GM10248 (cell line): ENCODE data around the gene CD151.

Source experiments
- CTCF ChIA-PET: fragments of 300-600 bp; sonication (Branson Sonifier 250); formaldehyde crosslinking; extraction: SDS; loops from one replicate; lab custom pipeline; 2021; ENCODE audit warnings: antibody characterized with exemption; lab: Yijun Ruan, JAX
- POLR2A ChIA-PET: fragments of 350-650 bp; sonication (Branson Sonifier 250); formaldehyde crosslinking; extraction: SDS; loops from one replicate; lab custom pipeline; 2020; ENCODE audit warnings: antibody characterized with exemption; lab: Yijun Ruan, JAX
- DNase-seq: peaks from one replicate; pipeline ENCODE4 v3.0.0; 2012; ENCODE audit errors: extremely low spot score
- TF ChIP-seq, protein P1 (sequence below): IDR thresholded peaks from 2 replicates; pipeline ENCODE4 v1.5.1; 2012; ENCODE audit warnings: mild to moderate bottlenecking, low read depth; ENCODE audit errors: extremely low read depth, missing control alignments, control extremely low read depth

The CD151 gene

DNA sequence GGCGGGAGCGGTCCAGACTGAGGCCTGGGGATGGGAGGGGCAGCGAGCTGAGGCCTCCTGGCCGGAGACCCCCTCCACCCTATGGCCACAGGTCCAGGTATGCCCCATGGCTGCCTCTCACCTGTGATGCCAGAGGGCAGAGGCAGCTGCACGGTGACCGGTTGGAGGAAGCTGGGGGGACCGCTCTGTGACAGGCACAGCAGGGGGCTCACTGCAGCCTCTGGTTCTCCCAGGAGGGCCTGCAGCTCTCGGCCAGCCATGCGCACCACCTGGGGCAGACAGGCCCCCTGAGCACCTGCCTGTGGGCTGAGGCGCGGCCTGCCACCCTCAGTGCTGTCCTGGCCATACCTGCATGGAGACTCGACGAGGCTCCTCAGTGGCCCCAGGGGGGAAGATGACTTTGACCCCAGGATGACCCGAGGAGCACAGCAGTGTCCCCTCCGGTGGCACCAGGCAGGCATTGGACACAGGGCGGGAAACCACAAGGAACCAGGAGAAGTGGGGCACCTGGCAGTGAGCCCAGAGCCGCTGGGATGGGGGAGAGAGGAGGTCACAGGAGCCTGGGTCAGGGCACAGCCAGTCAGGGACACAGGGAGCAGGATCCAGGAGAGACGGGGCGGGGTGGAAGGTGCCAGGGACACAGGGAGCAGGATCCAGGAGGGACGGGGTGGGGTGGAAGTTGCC is 31.5 kb upstream of the CD151 start:
- ChIA-PET POLR2A (no interaction called here), CTCF (interaction anchor here (1.1 to 2.0 kb wide), 2 partner anchors 17 to 247 kb away, joined by 4 to 5 read pairs; partner anchors contain the start of gene PNPLA2)
- TF ChIP-seq, protein P1, sequence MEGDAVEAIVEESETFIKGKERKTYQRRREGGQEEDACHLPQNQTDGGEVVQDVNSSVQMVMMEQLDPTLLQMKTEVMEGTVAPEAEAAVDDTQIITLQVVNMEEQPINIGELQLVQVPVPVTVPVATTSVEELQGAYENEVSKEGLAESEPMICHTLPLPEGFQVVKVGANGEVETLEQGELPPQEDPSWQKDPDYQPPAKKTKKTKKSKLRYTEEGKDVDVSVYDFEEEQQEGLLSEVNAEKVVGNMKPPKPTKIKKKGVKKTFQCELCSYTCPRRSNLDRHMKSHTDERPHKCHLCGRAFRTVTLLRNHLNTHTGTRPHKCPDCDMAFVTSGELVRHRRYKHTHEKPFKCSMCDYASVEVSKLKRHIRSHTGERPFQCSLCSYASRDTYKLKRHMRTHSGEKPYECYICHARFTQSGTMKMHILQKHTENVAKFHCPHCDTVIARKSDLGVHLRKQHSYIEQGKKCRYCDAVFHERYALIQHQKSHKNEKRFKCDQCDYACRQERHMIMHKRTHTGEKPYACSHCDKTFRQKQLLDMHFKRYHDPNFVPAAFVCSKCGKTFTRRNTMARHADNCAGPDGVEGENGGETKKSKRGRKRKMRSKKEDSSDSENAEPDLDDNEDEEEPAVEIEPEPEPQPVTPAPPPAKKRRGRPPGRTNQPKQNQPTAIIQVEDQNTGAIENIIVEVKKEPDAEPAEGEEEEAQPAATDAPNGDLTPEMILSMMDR = no peak
- DNase-seq = no peak

DNA sequence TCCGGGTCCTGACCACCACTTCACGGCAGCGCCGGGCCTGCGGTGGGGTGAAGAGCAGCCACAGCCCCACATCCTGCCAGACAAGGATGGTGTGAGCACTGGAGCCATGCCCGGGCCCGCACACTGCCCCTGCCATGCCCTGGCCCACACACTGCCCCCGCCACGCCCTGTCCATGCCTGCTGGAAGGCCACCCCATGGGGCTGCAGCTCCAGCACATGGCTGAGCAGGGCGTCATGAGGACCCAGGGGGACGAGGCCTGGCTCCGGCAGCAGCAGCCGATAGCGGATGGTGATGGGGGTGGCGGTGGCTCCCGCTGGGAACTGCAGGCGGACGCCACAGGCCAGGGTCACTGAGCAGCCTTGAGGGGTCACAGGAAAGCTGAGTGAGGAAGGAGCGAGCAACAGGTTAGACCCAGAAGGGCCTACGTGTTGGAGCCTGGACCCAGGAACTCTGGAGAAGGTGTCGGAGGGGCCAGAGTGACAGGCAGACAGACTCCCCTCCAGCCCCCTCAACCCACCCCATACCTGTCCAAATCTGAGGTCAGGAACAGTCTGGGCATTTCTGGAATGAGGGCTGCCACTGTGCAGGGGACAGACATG is 30.6 kb upstream of the CD151 start:
- ChIA-PET POLR2A (interaction anchor here (1.0 kb wide), 1 partner anchor 17 kb away, joined by 3 read pairs; the partner anchor contains the start of gene PNPLA2), CTCF (interaction anchor here (2.0 kb wide), 1 partner anchor 16 kb away, joined by 5 read pairs; the partner anchor contains the start of gene PNPLA2)
- no peak for DNase-seq
- TF ChIP-seq, protein P1 = no peak

DNA sequence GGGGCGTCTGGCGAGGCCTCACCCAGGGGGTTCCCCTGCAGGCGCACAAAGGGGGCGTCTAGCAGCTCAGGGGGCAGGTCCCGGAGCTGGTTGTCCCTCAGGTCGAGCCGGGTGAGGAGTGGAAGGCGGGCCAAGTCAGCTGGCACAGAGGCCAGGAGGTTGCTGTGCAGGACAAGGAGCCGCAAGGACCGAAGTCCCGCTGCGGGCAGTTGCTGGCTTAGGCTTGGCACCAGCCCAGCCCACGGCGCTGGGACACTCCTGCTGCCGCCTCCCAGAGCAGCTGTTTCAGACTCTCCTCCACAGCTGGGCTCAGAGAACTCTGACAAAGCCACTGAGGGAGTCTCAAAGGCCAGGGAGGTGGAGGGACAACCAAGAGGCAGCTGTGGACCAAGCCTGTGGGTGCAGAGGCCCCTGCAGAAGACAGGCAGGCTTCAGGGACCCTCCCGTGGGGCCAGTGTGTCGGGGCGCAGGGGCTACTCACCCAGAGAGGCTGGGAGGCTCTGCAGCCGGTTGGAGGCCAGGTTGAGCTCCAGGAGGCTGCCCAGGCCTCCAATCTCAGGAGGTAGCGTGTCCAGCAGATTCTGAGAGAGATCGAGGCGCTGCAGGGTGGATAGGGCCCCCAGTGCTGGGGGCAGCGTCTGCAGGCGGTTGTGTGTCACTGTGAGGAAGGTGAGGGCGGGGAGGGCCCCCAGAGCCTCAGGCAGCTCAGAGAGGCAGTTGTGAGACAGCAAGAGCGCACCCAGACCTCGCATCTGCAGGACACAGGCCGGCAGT is 29.9 kb upstream of the CD151 start:
- DNase-seq = no peak
- CTCF ChIA-PET = no interaction called here
- TF ChIP-seq, protein P1 = no peak
- POLR2A ChIA-PET = interaction anchor here (1.0 kb wide), 1 partner anchor 16 kb away, joined by 3 read pairs; the partner anchor contains the start of gene PNPLA2

DNA sequence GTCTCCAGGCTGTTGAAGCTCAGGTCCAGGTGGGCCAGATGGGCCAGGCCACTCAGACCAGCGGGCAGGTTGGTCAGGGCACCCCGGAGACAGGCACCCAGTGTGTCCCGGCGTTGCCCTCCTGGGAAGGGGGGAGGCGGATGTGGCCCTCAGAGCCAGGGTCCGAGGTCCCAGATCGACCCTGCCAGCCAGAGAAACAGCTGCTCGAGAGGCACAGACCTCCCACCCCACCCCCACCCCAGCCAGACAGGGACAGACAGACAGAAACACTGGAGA is 29.3 kb upstream of the CD151 start:
- DNase-seq = no peak
- TF ChIP-seq, protein P1 = no peak
- CTCF ChIA-PET = no interaction called here
- POLR2A ChIA-PET = no interaction called here

DNA sequence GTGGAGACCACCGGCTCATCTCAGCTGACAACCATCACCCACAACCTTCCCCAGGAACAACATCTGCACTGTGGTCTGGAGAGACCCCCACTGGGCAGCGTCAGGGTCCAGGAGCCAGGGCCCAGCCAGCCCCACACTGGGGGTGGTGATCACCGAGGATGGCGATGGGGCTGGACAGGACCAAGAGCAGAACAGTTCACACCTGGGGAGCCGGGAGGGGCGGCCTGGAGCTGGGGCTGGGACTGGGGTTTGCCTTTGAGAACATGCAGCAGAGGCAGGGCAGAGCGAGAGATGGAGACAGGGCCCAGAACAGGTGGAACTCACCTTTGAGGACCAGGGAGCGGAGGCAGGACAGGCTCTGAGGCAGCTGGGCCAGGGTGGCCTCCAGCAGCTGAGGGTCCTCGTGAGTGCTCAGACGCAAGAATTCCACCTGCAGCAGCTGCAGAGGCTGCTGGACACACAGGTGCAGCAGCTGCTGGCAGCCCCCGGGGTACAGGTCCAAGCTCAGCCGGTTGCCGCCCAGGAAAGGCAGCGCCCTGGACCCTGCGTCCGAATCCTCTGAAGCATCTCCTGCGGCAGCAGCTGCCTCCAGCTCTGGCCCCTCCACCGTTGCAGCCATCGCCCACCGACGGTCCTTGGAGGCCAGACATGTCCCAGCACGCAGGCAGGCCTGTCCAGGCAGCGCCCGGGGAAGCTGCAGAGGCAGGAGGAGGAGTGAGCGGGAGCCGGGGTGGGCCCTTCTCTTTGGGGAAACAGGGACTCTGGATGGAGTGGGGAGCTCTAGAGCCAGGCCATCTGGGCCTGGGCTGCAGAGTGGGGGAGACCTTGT is 28.8 kb upstream of the CD151 start:
- ChIA-PET CTCF (interaction anchor here (1.1 kb wide), 1 partner anchor 18 kb away, joined by 5 read pairs; no protein-coding TSS in a partner anchor), POLR2A (interaction anchor here (1.2 kb wide), 1 partner anchor 16 kb away, joined by 4 read pairs; no protein-coding TSS in a partner anchor)

More for the DNA sequence above, 28.8 kb upstream of the CD151 start:
- no peak for DNase-seq
- TF ChIP-seq, protein P1 = no peak
